ENCODE data around the gene SPATA2.

SPATA2 gene

DNA sequence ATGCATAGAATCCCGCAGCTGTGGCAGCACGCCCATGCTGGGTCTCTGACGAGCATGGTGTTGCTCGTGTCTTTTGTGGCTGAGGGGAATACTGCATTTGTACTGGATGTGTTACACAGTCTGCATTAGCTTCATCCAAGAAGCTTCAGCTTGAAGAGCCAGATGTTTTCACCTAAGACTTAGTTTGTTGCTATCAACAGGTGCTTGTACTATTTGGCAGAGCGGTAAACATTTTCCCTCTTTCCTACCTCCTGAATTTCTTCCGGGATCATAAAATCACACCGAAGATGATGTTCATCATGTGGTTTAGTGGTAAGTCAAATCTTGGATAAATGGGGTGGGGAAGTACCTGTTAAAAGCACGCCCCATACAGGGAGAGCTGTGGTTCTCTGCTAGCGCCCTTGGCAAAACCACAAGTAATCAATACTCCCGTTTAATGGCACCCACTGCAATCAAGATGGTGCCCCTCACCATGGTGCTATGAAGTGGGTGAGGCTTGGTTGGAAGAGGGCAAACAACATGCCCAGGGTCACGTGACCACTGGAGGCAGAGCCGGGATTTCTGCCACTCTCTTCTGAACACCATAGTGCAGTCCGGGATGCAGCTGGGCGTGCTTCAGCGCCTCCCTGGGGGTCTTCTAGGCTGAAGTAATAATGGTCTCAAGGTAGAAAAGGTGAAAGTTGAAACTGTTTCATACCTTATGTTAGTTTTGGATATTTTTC lies 34.4 kb downstream of the SPATA2 start:
- no peak overlapping the region for H3K4me3 ChIP-seq (ENCODE audit: low read depth, low read length)
- TF ChIP-seq, protein P1, sequence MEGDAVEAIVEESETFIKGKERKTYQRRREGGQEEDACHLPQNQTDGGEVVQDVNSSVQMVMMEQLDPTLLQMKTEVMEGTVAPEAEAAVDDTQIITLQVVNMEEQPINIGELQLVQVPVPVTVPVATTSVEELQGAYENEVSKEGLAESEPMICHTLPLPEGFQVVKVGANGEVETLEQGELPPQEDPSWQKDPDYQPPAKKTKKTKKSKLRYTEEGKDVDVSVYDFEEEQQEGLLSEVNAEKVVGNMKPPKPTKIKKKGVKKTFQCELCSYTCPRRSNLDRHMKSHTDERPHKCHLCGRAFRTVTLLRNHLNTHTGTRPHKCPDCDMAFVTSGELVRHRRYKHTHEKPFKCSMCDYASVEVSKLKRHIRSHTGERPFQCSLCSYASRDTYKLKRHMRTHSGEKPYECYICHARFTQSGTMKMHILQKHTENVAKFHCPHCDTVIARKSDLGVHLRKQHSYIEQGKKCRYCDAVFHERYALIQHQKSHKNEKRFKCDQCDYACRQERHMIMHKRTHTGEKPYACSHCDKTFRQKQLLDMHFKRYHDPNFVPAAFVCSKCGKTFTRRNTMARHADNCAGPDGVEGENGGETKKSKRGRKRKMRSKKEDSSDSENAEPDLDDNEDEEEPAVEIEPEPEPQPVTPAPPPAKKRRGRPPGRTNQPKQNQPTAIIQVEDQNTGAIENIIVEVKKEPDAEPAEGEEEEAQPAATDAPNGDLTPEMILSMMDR (IDR thresholded peaks at IDR 0.05; ENCODE audit: control insufficient read depth, extremely low read depth, insufficient read depth) = no peak
- no peak for DNase-seq (ENCODE audit: low read depth)

DNA sequence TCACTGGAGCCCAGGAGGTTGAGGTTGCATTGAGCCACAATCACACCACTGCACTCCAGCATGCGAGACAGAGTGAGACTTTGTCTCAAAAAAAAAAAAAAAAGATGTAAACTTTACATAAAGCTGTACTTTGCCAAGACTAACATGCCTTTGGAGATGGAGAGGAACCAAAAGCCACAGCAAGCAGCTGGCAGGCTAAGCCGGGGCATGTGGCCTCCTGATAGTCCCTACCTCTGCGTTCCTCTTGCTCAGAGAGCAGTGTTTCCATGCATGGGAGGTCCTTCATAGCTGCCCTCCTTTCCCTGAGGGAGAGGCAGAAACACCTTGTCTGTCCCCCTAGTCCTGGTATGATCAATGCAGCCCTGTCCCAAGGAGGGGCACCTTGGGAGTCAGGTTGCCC lies 35.2 kb downstream of the SPATA2 start:
- peak; percentile 49 for DNase-seq (ENCODE audit: low read depth)
- TF ChIP-seq, protein P1 (IDR thresholded peaks at IDR 0.05; ENCODE audit: control insufficient read depth, extremely low read depth, insufficient read depth) = no peak

DNA sequence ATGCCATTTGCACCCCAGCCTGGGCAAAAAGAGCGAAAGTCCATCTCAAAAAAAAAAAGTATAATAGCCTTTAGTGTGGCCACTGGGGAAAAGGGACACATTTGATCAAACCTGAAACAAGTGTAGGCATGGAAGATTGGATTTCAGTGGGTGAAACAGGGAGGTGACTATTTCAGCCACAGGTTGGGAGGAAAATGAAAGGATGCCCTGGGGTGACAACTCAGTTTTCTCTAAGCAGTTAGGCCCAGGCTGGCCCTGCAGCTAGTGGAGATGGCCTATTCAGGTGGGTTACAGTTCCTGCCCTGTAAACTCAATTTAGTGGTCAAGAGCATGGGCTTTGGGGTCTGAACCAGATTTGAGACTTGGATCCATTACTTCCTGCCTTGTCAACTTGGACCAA lies 36.4 kb downstream of the SPATA2 start:
- no peak overlapping the region for H3K4me3 ChIP-seq (ENCODE audit: low read depth, low read length)
- TF ChIP-seq, protein P1 (IDR thresholded peaks at IDR 0.05; ENCODE audit: control insufficient read depth, extremely low read depth, insufficient read depth) = no peak
- no peak for DNase-seq (ENCODE audit: low read depth)

More for the DNA sequence above, 35.2 kb downstream of the SPATA2 start:
- H3K4me3 ChIP-seq (ENCODE audit: low read depth, low read length) = no peak overlapping the region

DNA sequence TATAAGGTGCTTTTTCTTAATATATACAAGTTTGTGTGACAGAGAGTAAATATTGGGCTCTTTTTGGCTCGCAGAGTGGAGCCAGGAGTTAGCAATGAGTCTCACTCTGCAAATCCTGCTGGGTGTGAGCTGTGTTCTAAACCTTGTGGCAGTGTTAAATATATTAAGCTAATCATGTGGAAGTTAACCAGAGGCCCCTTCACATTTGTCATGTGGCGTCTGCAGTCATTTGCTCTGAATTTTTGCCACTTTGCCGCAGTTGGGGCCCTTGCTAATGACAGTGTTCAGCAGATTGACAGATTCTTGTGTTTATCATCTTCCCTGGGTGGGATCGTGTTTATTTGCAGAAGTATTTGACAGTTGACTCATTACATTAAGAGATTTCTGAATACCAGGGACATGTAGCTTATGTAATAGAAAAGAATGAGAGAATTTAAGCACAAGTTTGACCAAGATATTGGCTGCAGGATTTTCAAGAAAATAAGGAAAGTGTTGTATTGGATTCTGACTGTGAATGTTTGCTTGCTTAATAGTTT lies 37.9 kb downstream of the SPATA2 start:
- TF ChIP-seq, protein P1 (IDR thresholded peaks at IDR 0.05; ENCODE audit: control insufficient read depth, extremely low read depth, insufficient read depth) = no peak
- H3K4me3 ChIP-seq (ENCODE audit: low read depth, low read length) = no peak overlapping the region
- no peak for DNase-seq (ENCODE audit: low read depth)

DNA sequence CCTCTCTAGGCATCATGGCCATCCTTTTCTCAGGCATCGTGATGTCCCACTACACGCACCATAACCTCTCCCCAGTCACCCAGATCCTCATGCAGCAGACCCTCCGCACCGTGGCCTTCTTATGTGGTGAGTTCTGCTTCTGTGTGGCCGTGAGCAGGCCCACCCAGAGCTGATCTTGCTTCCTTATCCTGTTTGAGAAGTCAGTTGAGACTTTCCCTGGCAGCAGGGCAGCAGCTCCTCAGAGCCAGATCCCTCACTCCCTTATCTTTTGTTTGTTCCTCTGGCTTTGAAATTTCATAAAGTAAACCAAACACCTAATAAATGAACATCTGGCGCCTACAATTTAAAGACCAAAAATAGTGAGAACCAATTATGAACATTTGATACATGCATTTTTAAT lies 40.6 kb downstream of the SPATA2 start:
- no peak overlapping the region for H3K4me3 ChIP-seq (ENCODE audit: low read depth, low read length)
- peak; percentile 36 for DNase-seq (ENCODE audit: low read depth)
- TF ChIP-seq, protein P1 (IDR thresholded peaks at IDR 0.05; ENCODE audit: control insufficient read depth, extremely low read depth, insufficient read depth) = no peak

DNA sequence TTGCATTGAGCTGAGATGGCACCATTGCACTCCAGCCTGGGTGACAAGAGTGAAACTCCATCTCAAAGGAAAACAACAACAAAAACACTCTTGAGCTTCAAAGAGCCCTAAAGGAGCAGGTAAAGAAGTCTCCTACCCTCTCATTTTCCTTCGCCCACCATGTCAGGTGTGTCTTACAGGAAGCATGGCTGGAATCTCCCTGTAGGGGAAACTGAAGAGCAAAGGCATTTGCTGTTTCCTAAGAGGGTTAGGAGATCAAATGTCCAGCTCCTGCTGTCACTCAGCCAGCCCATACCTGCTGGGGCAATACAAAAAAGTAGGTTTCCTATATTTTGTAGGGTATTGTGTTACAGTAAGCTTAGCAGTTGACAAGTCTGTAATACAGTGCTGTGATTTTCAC lies 43.3 kb downstream of the SPATA2 start:
- TF ChIP-seq, protein P1 (IDR thresholded peaks at IDR 0.05; ENCODE audit: control insufficient read depth, extremely low read depth, insufficient read depth) = no peak
- no peak for DNase-seq (ENCODE audit: low read depth)
- H3K4me3 ChIP-seq (ENCODE audit: low read depth, low read length) = no peak overlapping the region

Measured in LNCaP clone FGC (cell line).